RWPE2 (cell line): ENCODE data around the gene MGMT.

ENCODE experiments used
- ATAC-seq: fragments of 200-7000 bp; cut with Tn5 transposase; 3 replicates; pipeline ENCODE4 v1.9.1; 2021; ENCODE audit warnings: low read depth
- DNase-seq: peaks from one replicate; pipeline ENCODE4 v3.0.0-alpha.2; 2020; ENCODE audit warnings: low spot score
- H3K27ac ChIP-seq: fragments of 450-650 bp; 2 replicates; pipeline ENCODE4 v1.5.1; 2017; ENCODE audit warnings: mild to moderate bottlenecking; ENCODE audit not compliant: poor library complexity, severe bottlenecking
- H3K27me3 ChIP-seq: fragments of 250-450 bp; sonication (Bioruptor Pico); 2 replicates; pipeline ENCODE4 v1.5.1; 2021; ENCODE audit warnings: mild to moderate bottlenecking, moderate library complexity; ENCODE audit not compliant: insufficient read depth, poor library complexity, severe bottlenecking
- H3K36me3 ChIP-seq: fragments of 250-450 bp; sonication (Bioruptor Pico); 2 replicates; pipeline ENCODE4 v1.5.1; 2020; ENCODE audit warnings: low read depth, mild to moderate bottlenecking, moderate library complexity
- H3K4me1 ChIP-seq: fragments of 250-450 bp; sonication (Bioruptor Pico); 2 replicates; pipeline ENCODE4 v1.5.1; 2021; ENCODE audit warnings: mild to moderate bottlenecking, moderate library complexity; ENCODE audit not compliant: insufficient read depth, poor library complexity, severe bottlenecking
- H3K4me3 ChIP-seq: fragments of 250-450 bp; sonication (Bioruptor Pico); 2 replicates; pipeline ENCODE4 v1.5.1; 2021; ENCODE audit warnings: mild to moderate bottlenecking, moderate library complexity; ENCODE audit not compliant: severe bottlenecking
- H3K9me3 ChIP-seq: fragments of 250-450 bp; sonication (Bioruptor Pico); 2 replicates; pipeline ENCODE4 v1.5.1; 2021; ENCODE audit warnings: mild to moderate bottlenecking, moderate library complexity; ENCODE audit not compliant: severe bottlenecking
- TF ChIP-seq, protein P1 (sequence below): fragments of 450-650 bp; IDR thresholded peaks from one replicate; pipeline ENCODE4 v1.5.1; 2017; ENCODE audit warnings: mild to moderate bottlenecking, moderate library complexity; ENCODE audit not compliant: poor library complexity, severe bottlenecking

MGMT gene

GRCh38 chr10:129521161-129522025 is 54.4 kb downstream of the MGMT start:
- no peaks in the 10 kb centered on the region for H3K9me3 ChIP-seq
- no peaks in the 10 kb centered on the region for H3K36me3 ChIP-seq
- TF ChIP-seq, protein P1, sequence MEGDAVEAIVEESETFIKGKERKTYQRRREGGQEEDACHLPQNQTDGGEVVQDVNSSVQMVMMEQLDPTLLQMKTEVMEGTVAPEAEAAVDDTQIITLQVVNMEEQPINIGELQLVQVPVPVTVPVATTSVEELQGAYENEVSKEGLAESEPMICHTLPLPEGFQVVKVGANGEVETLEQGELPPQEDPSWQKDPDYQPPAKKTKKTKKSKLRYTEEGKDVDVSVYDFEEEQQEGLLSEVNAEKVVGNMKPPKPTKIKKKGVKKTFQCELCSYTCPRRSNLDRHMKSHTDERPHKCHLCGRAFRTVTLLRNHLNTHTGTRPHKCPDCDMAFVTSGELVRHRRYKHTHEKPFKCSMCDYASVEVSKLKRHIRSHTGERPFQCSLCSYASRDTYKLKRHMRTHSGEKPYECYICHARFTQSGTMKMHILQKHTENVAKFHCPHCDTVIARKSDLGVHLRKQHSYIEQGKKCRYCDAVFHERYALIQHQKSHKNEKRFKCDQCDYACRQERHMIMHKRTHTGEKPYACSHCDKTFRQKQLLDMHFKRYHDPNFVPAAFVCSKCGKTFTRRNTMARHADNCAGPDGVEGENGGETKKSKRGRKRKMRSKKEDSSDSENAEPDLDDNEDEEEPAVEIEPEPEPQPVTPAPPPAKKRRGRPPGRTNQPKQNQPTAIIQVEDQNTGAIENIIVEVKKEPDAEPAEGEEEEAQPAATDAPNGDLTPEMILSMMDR: no peak
- no peaks in the 10 kb centered on the region for H3K27me3 ChIP-seq
- H3K27ac ChIP-seq: no peak overlapping the region
- ATAC-seq: no peak
- H3K4me1 ChIP-seq: peaks cover 19% of the 10 kb centered on the region
- no peak for DNase-seq
- no peak overlapping the region for H3K4me3 ChIP-seq

- Histone ChIP-seq H3K27me3 (no peaks in the 10 kb centered on the region), H3K4me3 (no peak overlapping the region), H3K9me3 (no peaks in the 10 kb centered on the region), H3K27ac (no peak overlapping the region), H3K36me3 (no peaks in the 10 kb centered on the region), H3K4me1 (peaks cover 19% of the 10 kb centered on the region)
- ATAC-seq (no peak), DNase-seq (no peak)
- TF ChIP-seq, protein P1: no peak
Observed at GRCh38 chr10:129522041-129522585, 55.1 kb downstream of the MGMT start.

DNA sequence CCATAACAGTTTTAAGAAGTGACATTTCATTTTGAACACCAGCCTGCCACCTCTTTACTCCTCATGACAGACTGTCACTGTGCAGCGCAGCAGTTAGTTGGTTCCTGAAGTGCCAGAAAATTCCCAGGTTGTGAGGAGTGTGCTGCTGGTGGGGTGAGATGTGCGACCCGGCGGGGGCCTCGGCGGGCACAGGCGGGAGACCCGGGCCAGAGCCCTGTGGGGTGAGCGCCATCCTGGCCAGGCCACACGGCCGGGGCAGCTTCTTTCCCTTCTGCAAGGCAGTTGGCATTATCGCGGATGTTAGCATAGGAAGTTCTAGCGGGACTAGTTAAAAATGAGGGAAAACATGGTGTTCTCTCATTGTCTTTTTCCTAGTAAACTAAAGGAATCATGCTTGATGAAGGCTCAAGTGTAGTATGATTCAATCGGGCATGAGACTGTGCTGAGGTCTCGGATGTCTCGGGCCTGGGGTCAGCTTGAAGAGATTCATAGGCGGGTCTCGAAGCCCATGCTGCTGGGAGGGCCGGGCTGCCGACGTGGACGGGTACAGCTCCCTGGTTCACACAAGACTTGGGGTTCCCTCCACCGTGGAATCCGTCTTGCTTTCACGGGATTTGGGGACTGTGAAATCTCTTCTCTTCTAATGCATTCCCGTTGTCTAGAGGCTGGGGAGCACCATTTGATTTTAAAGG is 56.1 kb downstream of the MGMT start:
- Histone ChIP-seq H3K9me3 (no peaks in the 10 kb centered on the region), H3K4me3 (no peak overlapping the region), H3K4me1 (peaks cover 19% of the 10 kb centered on the region), H3K27ac (no peak overlapping the region), H3K36me3 (no peaks in the 10 kb centered on the region), H3K27me3 (no peaks in the 10 kb centered on the region)
- no peak for ATAC-seq
- TF ChIP-seq, protein P1: no peak
- no peak for DNase-seq

DNA sequence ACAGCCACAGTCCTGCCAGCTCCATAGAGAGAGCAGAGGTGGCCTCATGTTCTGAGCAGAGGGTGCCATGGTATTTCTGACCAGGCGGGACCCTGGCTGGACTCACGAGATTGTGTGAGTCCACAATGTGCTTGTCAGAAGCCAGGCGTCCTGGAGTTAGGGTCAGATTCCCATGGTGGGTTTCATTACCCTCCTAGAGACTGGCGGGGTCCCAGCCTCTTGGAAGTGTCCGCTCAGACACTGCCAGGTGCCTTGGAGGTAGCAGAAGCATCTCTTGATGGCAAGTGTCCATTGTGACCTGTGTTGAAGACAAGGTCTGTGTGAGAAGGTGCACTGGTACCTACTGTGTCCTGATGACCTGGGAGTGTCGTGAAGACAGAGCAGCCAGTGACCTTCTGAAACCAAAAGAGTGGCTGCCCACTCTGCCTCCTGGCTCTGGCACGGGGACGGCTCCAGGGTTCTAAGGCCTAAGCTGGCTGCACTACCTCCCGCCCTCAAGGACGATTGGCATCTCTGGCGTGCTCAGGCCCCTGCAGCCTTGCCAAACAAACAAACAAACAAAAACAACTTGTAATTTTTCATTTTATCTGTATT is 56.8 kb downstream of the MGMT start:
- Histone ChIP-seq H3K4me1 (peaks cover 16% of the 10 kb centered on the region), H3K4me3 (no peak overlapping the region), H3K27ac (no peak overlapping the region), H3K36me3 (no peaks in the 10 kb centered on the region), H3K27me3 (no peaks in the 10 kb centered on the region), H3K9me3 (no peaks in the 10 kb centered on the region)
- DNase-seq (no peak), ATAC-seq (no peak)
- TF ChIP-seq, protein P1: no peak
